ENCODE data around the gene CDKN1C.

CDKN1C gene

DNA sequence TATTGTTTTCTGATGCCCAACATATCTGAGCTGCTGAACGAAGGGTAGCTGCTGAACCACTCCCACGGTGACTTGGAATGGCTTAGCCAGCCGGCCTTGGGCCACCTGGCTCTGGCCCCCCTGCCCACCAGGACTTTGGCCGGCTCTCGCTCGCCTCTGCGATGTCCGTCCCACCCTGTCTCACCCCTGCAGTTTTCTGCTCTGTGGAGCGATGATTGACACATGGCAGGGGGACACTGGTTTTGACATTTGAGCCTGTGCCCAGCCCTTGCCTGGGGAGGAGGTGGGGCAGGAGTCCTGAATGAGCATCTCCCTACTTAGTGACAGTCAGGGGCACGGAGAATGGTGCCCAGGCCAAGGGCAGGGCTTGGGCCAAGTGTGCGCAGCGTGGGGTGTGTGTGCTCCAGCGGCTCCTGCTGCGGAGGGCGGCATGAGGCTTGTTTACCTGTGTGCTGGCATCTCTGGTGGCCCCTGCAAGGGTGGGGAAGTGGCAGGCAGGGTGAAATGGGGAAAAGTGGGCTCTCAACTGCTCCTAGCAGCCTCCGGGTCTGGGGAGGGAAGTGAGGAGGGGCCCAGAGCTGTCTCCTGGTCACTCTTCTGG lies 15.7 kb upstream of the CDKN1C start (continued):
- TF ChIP-seq ZNF830 (tag by site-specific recombination; IDR thresholded peaks at IDR 0.05; ENCODE audit: low read depth) (no peak), ZNF610 (tag by site-specific recombination; IDR thresholded peaks at IDR 0.05; ENCODE audit: borderline replicate concordance) (no peak), ZSCAN4 (tag by site-specific recombination; IDR thresholded peaks at IDR 0.05) (no peak), ZNF354C (tag by site-specific recombination; IDR thresholded peaks at IDR 0.05; ENCODE audit: borderline replicate concordance, low read depth) (no peak), ZBTB20 (tag by site-specific recombination; IDR thresholded peaks at IDR 0.05) (no peak)
- TF ChIP-seq, protein P1, sequence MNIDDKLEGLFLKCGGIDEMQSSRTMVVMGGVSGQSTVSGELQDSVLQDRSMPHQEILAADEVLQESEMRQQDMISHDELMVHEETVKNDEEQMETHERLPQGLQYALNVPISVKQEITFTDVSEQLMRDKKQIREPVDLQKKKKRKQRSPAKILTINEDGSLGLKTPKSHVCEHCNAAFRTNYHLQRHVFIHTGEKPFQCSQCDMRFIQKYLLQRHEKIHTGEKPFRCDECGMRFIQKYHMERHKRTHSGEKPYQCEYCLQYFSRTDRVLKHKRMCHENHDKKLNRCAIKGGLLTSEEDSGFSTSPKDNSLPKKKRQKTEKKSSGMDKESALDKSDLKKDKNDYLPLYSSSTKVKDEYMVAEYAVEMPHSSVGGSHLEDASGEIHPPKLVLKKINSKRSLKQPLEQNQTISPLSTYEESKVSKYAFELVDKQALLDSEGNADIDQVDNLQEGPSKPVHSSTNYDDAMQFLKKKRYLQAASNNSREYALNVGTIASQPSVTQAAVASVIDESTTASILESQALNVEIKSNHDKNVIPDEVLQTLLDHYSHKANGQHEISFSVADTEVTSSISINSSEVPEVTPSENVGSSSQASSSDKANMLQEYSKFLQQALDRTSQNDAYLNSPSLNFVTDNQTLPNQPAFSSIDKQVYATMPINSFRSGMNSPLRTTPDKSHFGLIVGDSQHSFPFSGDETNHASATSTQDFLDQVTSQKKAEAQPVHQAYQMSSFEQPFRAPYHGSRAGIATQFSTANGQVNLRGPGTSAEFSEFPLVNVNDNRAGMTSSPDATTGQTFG (tag by site-specific recombination; IDR thresholded peaks at IDR 0.05; ENCODE audit: borderline replicate concordance) = no peak

DNA sequence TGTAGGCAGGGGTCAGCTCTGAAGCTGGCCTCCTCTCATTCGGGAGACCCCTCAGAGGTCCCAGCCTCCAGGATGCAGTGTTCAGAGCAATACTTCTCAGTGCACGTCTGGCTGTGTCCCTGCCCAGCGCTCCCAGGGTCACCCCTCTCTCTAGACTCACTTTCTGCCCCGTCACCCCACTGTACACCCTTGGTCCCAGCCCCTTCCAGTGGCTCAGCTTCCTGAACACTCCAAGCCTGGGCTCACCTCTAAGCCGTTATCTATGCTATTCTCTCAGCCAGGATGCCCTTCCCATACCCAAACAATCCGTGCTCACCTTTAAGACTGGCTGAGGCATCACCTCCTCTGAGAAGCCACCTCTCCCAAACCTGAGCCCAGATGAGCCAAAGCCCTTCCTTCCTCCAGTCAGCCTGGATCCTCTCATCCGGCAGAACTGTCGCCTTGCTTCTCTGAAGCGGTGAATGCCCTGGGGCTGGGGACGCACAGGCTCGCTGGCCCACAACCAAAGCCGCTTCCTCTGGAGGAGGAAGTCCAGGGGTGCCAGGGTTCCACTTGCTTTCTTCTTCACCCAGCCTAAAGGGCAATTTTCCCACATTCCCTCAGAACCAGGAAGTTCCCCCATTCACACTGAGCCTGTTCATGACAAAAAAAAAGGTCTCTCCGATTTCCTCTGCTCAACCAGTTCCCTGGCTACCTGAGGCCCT lies 13.7 kb upstream of the CDKN1C start:
- H3K36me3 ChIP-seq (ENCODE audit: control insufficient read depth in 2 of 2, insufficient read depth in 1 of 2, low read length in 2 of 2) = no peaks in the 10 kb centered on the region
- H3K4me3 ChIP-seq (ENCODE audit: low read depth, low read length) = no peak overlapping the region
- POLR2A ChIA-PET = interaction anchor here (1.0 to 1.2 kb wide), 2 partner anchors 21 to 30 kb away, joined by 3 to 6 read pairs; partner anchors contain the start of gene PHLDA2
- TF ChIP-seq TRIM28 (IDR thresholded peaks at IDR 0.05; ENCODE audit: borderline replicate concordance, low read length) = no peak
- TF ChIP-seq ZNF140 (tag by site-specific recombination; IDR thresholded peaks at IDR 0.05) = no peak
- TF ChIP-seq ZBTB48 (tag by site-specific recombination; IDR thresholded peaks at IDR 0.05) = peak; percentile 85
- CTCF ChIA-PET = interaction anchor here (0.6 to 1.3 kb wide), 2 partner anchors 366 to 443 kb away, joined by 3 to 5 read pairs; no protein-coding TSS in a partner anchor
- no peak overlapping the region for H3K27ac ChIP-seq (ENCODE audit: extremely low read depth, low read depth, low read length)
- no peaks in the 10 kb centered on the region for H3K4me1 ChIP-seq (ENCODE audit: control insufficient read depth, insufficient read depth, low read length)
- no peaks in the 10 kb centered on the region for H3K9me3 ChIP-seq (ENCODE audit: control insufficient read depth, insufficient read depth, low read depth, low read length)

DNA sequence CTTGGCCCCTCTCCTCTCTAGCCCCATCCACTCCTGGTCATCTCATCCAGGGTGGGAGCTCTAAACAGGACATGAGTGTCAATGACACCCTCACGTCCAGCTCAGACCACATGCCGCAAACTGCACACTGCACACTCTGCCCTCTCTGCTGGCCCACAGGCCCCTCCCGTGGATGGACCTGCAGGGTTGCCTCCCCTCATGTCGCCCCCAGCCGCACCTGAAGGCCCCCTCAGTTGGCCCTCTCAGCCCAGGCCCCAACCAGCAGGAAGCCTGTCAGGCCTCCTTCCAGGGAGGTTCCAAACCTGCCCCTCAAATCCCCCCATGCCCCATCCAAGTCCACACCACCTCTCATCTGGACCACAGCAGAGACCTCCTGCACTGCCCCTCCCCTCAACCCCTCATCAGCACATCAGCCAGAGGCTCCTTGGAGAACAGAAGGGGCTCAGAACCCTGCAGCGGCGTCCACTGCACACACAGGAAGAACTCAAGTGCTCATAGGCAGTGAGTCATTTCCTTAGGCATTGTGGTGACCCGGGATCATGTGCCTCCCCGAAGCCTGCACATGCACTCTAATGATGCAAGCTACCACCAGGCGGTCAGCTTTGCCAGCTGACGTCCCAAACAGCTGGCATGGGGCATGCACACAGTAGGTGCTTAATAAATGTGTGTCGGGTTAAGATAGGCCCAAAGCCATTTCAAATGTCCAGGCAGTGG lies 12.9 kb upstream of the CDKN1C start:
- H3K9me3 ChIP-seq (ENCODE audit: control insufficient read depth, insufficient read depth, low read depth, low read length) = no peaks in the 10 kb centered on the region
- H3K36me3 ChIP-seq (ENCODE audit: control insufficient read depth in 2 of 2, insufficient read depth in 1 of 2, low read length in 2 of 2) = no peaks in the 10 kb centered on the region
- CTCF ChIA-PET = interaction anchor here (0.6 to 1.3 kb wide), 3 partner anchors 11 to 444 kb away, joined by 3 to 5 read pairs (median 5); no protein-coding TSS in a partner anchor
- TF ChIP-seq ZSCAN4 (tag by site-specific recombination; IDR thresholded peaks at IDR 0.05) (0 out of 2 replicates have a peak, but pooled peaks have one; percentile 29), GLIS2 (tag by site-specific recombination; IDR thresholded peaks at IDR 0.05) (peak; percentile 41; the same call in 1 of the 2 replicates), ZNF629 (tag by site-specific recombination; IDR thresholded peaks at IDR 0.05) (peak; percentile 61), ZNF404 (tag by site-specific recombination; IDR thresholded peaks at IDR 0.05) (no peak), ZNF48 (tag by site-specific recombination; IDR thresholded peaks at IDR 0.05) (no peak), MEIS1 (CRISPR knock-in tag; IDR thresholded peaks at IDR 0.05; ENCODE audit: borderline replicate concordance) (no peak), GLIS1 (tag by site-specific recombination; IDR thresholded peaks at IDR 0.05) (peak; percentile 86), ZIC2 (tag by site-specific recombination; IDR thresholded peaks at IDR 0.05) (peak; percentile 63), ZNF610 (tag by site-specific recombination; IDR thresholded peaks at IDR 0.05; ENCODE audit: borderline replicate concordance) (no peak), ZEB2 (tag by site-specific recombination; IDR thresholded peaks at IDR 0.05) (peak; percentile 37; the same call in 1 of the 2 replicates)
- TF ChIP-seq, protein P2, sequence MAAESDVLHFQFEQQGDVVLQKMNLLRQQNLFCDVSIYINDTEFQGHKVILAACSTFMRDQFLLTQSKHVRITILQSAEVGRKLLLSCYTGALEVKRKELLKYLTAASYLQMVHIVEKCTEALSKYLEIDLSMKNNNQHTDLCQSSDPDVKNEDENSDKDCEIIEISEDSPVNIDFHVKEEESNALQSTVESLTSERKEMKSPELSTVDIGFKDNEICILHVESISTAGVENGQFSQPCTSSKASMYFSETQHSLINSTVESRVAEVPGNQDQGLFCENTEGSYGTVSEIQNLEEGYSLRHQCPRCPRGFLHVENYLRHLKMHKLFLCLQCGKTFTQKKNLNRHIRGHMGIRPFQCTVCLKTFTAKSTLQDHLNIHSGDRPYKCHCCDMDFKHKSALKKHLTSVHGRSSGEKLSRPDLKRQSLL (tag by site-specific recombination; IDR thresholded peaks at IDR 0.05) = no peak
- H3K27ac ChIP-seq (ENCODE audit: extremely low read depth, low read depth, low read length) = no peak overlapping the region
- POLR2A ChIA-PET = interaction anchor here (1.0 to 1.2 kb wide), 2 partner anchors 22 to 31 kb away, joined by 3 to 6 read pairs; partner anchors contain the start of gene PHLDA2
- H3K4me3 ChIP-seq (ENCODE audit: low read depth, low read length) = no peak overlapping the region
- no peaks in the 10 kb centered on the region for H3K4me1 ChIP-seq (ENCODE audit: control insufficient read depth, insufficient read depth, low read length)
